ENCODE data around the gene LSM4.

Gene LSM4

DNA sequence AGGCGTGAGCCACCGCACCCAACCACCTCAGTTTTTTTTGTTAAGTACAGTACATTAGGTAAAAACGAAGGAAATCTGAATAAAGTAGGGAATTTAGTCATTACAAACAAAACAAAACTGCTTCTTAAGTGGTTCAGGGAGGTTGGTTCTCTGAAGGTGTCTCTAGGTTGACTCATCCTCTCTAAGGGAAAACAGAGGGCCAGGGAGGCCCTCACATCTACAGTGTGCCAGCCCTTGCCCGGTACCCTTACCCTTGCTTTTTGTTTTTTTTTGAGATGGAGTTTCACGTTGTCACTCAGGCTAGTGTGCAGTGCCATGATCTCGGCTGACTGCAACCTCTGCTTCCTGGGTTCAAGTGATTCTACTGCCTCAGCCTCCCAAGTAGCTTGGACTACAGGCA lies 24.3 kb downstream of the LSM4 start:
- Histone ChIP-seq H3K9ac (ENCODE audit: low read length) (no peak overlapping the region), H3K36me3 (ENCODE audit: control insufficient read depth, low read depth, low read length) (no peaks in the 10 kb centered on the region), H3K9me3 (ENCODE audit: control insufficient read depth, low read depth, low read length) (no peaks in the 10 kb centered on the region), H3K4me1 (ENCODE audit: control insufficient read depth, low read depth, low read length) (no peaks in the 10 kb centered on the region), H3K4me3 (ENCODE audit: low read length) (no peak overlapping the region), H3K27me3 (ENCODE audit: control insufficient read depth, insufficient read depth, low read length) (no peaks in the 10 kb centered on the region), H3K27ac (ENCODE audit: low read length) (no peak overlapping the region)

DNA sequence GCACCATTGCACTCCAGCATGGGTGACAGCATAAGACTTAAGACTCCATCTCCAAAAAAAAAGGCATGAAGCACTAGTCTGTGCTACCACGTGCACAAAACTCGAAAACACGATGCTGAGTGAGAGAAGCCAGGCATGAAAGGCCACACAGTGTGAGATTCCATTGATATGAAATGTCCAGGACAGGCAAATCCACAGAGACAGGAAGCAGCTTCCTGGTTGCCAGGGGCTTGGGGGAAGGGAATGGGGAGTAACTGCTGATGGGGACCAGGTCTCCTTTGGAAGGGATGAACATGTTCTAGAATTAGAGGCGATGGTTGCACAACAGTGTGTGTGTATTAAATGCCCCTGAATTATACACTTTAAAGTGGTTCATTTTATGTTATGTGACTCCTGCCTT lies 25.6 kb downstream of the LSM4 start:
- no peak overlapping the region for H3K27ac ChIP-seq (ENCODE audit: low read length)
- no peaks in the 10 kb centered on the region for H3K27me3 ChIP-seq (ENCODE audit: control insufficient read depth, insufficient read depth, low read length)
- H3K9ac ChIP-seq (ENCODE audit: low read length), result no peak overlapping the region
- H3K9me3 ChIP-seq (ENCODE audit: control insufficient read depth, low read depth, low read length), result no peaks in the 10 kb centered on the region
- peaks cover 7% of the 10 kb centered on the region for H3K4me1 ChIP-seq (ENCODE audit: control insufficient read depth, low read depth, low read length)
- H3K4me3 ChIP-seq (ENCODE audit: low read length), result no peak overlapping the region
- no peaks in the 10 kb centered on the region for H3K36me3 ChIP-seq (ENCODE audit: control insufficient read depth, low read depth, low read length)

DNA sequence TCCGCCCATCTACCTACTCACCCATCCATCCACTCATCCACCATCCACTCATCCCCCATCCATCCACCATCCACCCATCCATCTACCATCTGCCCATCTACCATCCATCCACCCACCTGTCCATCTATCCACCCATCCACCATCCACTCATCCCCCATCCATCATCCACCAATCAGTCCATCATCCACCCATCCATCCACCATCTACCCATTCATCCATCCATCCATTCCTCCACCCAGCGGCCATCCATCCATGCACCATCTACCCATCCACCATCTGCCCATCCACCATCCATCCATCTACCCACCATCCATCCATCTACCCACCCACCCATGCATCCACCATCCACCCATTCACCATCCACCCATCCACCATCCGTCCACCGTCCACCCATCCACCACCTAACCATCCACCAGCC lies 27.8 kb downstream of the LSM4 start:
- Histone ChIP-seq H3K9me3 (ENCODE audit: control insufficient read depth, low read depth, low read length) (no peaks in the 10 kb centered on the region), H3K36me3 (ENCODE audit: control insufficient read depth, low read depth, low read length) (no peaks in the 10 kb centered on the region), H3K4me1 (ENCODE audit: control insufficient read depth, low read depth, low read length) (peaks cover 7% of the 10 kb centered on the region), H3K27me3 (ENCODE audit: control insufficient read depth, insufficient read depth, low read length) (no peaks in the 10 kb centered on the region), H3K4me3 (ENCODE audit: low read length) (no peak overlapping the region), H3K27ac (ENCODE audit: low read length) (no peak overlapping the region), H3K9ac (ENCODE audit: low read length) (no peak overlapping the region)

DNA sequence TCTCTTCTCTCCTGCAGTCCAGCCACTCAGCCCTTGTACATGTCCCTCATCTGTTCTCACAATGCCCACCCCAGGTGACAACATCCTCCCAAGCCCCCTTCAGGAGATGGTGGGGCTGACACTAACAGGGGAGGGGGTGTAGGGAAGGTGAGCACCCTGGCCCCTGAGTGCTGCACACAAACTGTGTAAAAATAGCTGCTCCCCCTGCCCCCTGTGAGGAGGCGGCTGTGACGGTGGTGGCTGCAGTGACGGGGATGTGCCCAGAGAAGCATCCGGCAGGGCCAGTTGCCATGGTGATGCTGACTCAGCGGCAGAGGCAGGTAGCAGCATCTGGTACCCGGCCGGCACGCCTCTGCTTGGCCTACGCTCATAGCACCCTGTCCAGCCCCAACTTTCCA lies 28.4 kb downstream of the LSM4 start:
- H3K27ac ChIP-seq (ENCODE audit: low read length), result no peak overlapping the region
- H3K36me3 ChIP-seq (ENCODE audit: control insufficient read depth, low read depth, low read length), result no peaks in the 10 kb centered on the region
- H3K27me3 ChIP-seq (ENCODE audit: control insufficient read depth, insufficient read depth, low read length), result no peaks in the 10 kb centered on the region
- H3K9me3 ChIP-seq (ENCODE audit: control insufficient read depth, low read depth, low read length), result no peaks in the 10 kb centered on the region
- H3K4me3 ChIP-seq (ENCODE audit: low read length), result no peak overlapping the region
- peaks cover 7% of the 10 kb centered on the region for H3K4me1 ChIP-seq (ENCODE audit: control insufficient read depth, low read depth, low read length)
- H3K9ac ChIP-seq (ENCODE audit: low read length), result no peak overlapping the region

DNA sequence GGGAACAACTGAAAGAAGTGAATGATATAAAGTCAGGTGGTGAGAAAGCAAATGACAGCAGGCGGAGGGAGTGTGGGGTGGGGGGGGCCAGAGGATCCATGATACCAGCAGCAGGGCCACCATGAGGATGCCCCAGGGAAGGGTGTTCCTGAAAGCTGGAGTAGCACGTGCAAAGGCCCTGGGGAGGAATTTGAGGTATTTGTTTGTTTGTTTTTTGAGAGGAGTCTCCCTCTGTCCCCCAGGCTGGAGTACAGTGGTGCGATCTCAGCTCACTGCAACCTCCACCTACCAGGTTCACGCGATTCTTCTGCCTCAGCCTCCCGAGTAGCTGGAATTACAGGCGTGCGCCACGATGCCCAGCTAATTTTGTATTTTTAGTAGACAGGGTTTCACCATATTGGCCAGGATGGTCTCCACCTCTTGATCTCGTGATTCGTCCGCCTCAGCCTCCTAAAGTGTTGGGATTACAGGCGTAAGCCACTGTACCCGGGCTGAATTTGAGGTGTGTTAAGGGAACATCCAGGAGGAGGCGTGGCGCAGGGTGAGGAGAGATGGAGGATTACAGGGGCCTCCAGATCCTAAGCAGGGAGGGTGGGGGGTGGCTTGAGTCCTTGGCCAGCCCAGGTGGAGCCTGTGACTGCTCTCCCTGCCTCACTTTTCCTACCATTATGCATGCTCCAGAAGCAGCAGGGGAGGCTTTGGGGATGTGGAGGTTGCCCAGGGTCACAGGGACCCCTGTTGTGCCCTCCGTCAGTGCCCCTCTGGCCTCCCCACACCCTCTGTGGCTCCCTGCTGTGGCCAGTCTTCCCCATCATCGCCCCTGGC lies 29.0 kb downstream of the LSM4 start:
- H3K4me3 ChIP-seq (ENCODE audit: low read length), result peak overlapping the region; percentile 82
- H3K9ac ChIP-seq (ENCODE audit: low read length), result peak overlapping the region; percentile 17
- H3K27me3 ChIP-seq (ENCODE audit: control insufficient read depth, insufficient read depth, low read length), result no peaks in the 10 kb centered on the region
- no peaks in the 10 kb centered on the region for H3K9me3 ChIP-seq (ENCODE audit: control insufficient read depth, low read depth, low read length)
- H3K36me3 ChIP-seq (ENCODE audit: control insufficient read depth, low read depth, low read length), result no peaks in the 10 kb centered on the region
- peak overlapping the region; percentile 13 for H3K27ac ChIP-seq (ENCODE audit: low read length)
- peaks cover 7% of the 10 kb centered on the region for H3K4me1 ChIP-seq (ENCODE audit: control insufficient read depth, low read depth, low read length)

DNA sequence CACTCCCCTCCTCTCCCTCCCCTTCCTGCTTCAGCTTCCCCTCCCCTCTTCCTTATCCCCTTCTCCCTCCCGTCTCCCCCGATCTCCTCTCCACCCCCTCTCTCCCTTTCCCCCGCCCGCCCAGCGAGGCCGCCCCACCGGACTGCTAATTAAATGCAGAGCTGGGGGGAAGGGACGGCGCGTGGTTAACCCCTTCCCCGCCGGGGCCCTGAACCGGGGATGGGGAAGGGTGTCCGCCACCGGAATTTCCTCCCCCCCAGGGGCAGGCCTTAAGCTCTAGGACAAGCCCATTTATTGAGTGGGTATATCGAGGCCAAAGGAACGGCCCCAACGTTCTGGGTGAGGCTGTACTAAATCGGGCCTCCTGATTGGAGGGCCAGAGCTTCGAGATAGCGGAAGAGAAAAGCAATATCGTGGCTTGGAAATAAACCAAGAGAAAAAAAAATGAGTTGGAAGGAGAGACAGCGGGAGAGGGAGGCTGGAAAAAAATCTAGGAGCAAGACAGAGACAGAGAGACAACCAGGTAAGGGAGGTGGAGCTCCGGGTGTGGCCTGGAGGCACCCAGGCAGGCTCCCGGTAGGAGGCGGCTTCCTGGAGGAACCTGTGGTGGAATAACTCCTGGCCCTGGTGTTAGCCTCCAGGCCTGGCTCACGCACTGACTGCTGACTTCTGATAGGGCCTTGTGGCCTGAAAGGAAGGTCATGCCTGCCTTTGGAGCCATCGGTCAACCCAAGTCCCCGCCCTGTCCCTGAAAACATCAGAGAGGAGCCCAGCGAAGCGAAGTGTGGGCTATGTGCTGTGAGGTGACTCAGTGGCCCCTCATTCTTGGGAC lies 29.9 kb downstream of the LSM4 start:
- Histone ChIP-seq H3K36me3 (ENCODE audit: control insufficient read depth, low read depth, low read length) (no peaks in the 10 kb centered on the region), H3K4me3 (ENCODE audit: low read length) (peak overlapping the region; percentile 82), H3K27me3 (ENCODE audit: control insufficient read depth, insufficient read depth, low read length) (no peaks in the 10 kb centered on the region), H3K4me1 (ENCODE audit: control insufficient read depth, low read depth, low read length) (peaks cover 12% of the 10 kb centered on the region), H3K27ac (ENCODE audit: low read length) (peak overlapping the region; percentile 13), H3K9ac (ENCODE audit: low read length) (peak overlapping the region; percentile 47), H3K9me3 (ENCODE audit: control insufficient read depth, low read depth, low read length) (no peaks in the 10 kb centered on the region)

DNA sequence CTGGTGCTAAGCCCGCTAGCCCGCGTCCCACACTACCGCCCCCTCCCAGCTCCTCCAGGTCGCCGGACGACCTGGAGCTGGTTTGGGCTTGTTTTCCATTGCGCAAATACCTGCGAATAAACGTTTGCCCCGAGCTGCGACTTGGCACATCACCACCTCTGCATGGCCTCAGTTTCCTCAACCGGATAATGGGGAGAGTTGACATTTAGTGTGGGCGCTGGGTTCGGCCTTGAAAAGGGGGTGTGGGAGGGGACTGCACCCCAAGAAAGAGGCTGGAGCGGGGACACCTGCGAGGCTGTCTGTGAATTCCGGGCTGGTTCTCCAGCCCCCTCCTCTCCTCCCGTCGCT lies 30.4 kb downstream of the LSM4 start:
- peak overlapping the region; percentile 82 for H3K4me3 ChIP-seq (ENCODE audit: low read length)
- peak overlapping the region; percentile 47 for H3K9ac ChIP-seq (ENCODE audit: low read length)
- H3K9me3 ChIP-seq (ENCODE audit: control insufficient read depth, low read depth, low read length), result no peaks in the 10 kb centered on the region
- H3K4me1 ChIP-seq (ENCODE audit: control insufficient read depth, low read depth, low read length), result peaks cover 16% of the 10 kb centered on the region
- H3K36me3 ChIP-seq (ENCODE audit: control insufficient read depth, low read depth, low read length), result no peaks in the 10 kb centered on the region
- H3K27me3 ChIP-seq (ENCODE audit: control insufficient read depth, insufficient read depth, low read length), result no peaks in the 10 kb centered on the region
- H3K27ac ChIP-seq (ENCODE audit: low read length), result peak overlapping the region; percentile 12

DNA sequence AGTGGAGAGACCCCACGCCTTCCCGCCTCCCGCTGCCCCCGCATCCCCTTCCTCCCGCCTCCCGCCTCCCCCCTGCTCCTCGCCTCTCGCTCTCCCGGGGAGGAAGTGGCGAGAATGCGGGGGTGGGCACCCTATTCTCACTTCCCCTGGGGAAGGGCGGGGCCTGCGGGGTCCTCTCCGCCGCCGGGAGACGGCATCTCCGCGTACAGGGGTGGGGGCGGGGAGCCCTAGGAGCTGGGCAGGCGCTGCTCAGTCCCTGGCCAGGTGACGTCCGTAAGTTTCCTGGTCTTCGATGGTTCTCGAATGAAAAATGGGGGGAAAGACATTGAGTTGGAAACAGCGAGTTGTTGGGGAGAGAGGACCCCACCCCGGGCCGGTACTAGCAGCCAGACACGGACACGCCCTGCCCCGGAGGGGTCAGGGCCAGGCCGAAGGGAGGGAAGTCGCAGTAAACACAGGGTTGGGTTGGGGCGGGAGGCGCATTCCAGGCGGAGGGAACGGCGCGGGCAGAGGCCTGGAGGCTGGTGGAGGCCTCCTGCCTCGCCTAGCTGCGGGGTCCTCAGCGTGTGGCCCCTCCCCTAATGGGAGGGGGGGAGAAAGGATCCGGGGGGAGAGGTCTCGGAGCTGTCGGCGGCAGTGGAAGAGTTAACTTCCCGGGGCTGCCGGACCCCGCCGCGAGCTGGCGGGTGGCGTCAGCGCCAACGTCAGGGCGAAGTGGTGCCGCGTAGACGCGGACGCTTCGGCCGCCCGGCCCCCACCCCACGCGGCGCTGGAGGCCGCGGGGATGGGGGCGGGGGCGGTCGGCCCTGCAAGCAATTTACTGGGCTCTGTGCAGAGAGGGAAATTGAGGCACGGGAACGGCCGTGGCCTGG lies 31.1 kb downstream of the LSM4 start:
- peak overlapping the region; percentile 82 for H3K4me3 ChIP-seq (ENCODE audit: low read length)
- H3K27me3 ChIP-seq (ENCODE audit: control insufficient read depth, insufficient read depth, low read length), result peaks cover 4% of the 10 kb centered on the region
- H3K27ac ChIP-seq (ENCODE audit: low read length), result peak overlapping the region; percentile 12
- peak overlapping the region; percentile 47 for H3K9ac ChIP-seq (ENCODE audit: low read length)
- H3K9me3 ChIP-seq (ENCODE audit: control insufficient read depth, low read depth, low read length), result no peaks in the 10 kb centered on the region
- H3K36me3 ChIP-seq (ENCODE audit: control insufficient read depth, low read depth, low read length), result no peaks in the 10 kb centered on the region
- peaks cover 16% of the 10 kb centered on the region for H3K4me1 ChIP-seq (ENCODE audit: control insufficient read depth, low read depth, low read length)

DNA sequence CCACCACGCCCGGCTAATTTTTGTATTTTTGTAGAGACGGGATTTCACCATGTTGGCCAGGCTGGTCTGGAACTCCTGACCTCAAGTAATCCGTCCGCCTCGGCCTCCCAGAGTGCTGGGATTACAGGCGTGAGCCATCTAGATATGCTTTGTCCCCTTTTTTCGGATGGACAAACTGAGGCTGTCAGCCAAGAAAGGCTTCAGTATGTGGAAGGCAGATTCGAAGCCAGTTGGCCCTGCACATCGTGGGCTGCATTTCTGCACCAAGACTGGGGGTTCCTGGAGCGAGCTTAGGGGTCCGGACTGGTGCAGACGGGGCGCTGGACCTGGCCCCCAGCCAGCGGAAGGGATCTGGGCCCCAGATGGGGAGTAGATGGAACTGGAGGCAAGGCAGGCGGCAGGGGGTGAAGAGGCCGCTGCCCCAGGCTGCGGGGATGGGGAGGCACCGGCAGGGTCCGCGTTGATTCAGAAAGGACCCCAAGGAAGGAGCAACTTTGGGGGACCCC lies 31.8 kb downstream of the LSM4 start:
- no peaks in the 10 kb centered on the region for H3K36me3 ChIP-seq (ENCODE audit: control insufficient read depth, low read depth, low read length)
- peaks cover 16% of the 10 kb centered on the region for H3K4me1 ChIP-seq (ENCODE audit: control insufficient read depth, low read depth, low read length)
- no peaks in the 10 kb centered on the region for H3K9me3 ChIP-seq (ENCODE audit: control insufficient read depth, low read depth, low read length)
- no peak overlapping the region for H3K27ac ChIP-seq (ENCODE audit: low read length)
- peaks cover 9% of the 10 kb centered on the region for H3K27me3 ChIP-seq (ENCODE audit: control insufficient read depth, insufficient read depth, low read length)
- peak overlapping the region; percentile 82 for H3K4me3 ChIP-seq (ENCODE audit: low read length)
- no peak overlapping the region for H3K9ac ChIP-seq (ENCODE audit: low read length)

DNA sequence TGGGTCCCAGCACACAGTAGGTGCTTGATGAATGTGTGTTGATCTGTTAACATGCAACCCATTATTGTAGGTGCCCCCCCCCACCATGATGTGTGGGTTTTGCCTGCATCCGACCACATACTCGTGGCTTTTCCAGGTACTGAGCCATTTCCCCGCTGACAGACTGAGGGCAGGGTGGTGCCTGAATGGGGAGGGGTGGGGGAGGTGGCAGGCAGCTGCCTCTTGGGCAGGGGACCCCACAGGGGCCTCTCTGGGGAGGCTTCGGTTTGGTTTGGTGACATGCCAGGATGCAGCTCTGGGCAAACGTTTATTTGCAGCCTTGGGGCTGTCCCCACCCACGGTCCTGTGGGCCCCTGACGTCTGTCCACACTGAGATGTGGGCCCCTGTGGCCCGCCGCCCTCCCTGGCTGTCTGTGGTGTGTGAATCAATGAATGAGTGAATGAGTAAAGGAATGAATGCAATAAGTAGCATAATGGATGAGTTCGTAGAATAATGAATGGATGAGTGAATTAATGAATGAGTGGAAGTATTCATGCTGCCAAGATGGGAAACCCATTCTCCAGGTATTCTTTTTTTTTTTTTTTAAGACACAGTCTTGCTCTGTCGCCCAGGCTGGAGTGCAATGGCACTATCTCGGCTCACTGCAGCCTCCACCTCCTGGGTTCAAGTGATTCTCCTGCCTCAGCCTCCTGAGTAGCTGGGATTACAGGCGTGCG lies 32.4 kb downstream of the LSM4 start:
- H3K4me1 ChIP-seq (ENCODE audit: control insufficient read depth, low read depth, low read length), result peaks cover 16% of the 10 kb centered on the region
- H3K27me3 ChIP-seq (ENCODE audit: control insufficient read depth, insufficient read depth, low read length), result peaks cover 9% of the 10 kb centered on the region
- H3K9me3 ChIP-seq (ENCODE audit: control insufficient read depth, low read depth, low read length), result no peaks in the 10 kb centered on the region
- no peak overlapping the region for H3K4me3 ChIP-seq (ENCODE audit: low read length)
- H3K36me3 ChIP-seq (ENCODE audit: control insufficient read depth, low read depth, low read length), result no peaks in the 10 kb centered on the region
- no peak overlapping the region for H3K9ac ChIP-seq (ENCODE audit: low read length)
- no peak overlapping the region for H3K27ac ChIP-seq (ENCODE audit: low read length)

All from iPS-18a (cell line).